Lower leg skin (tissue), 4 donors: Measurements from ENCODE around the gene NUDT22. TPM values are rescaled to one million over a fixed set of nuclear protein-coding genes. Genes with fewer than 3 reads are reported as not detected.

Experiments
- DNase-seq, 2 donors: peaks; one replicate each; pipeline ENCODE4 v3.0.0-alpha.2; 2019; ENCODE audit warnings: low spot score in 2 of 2
- H3K4me3 ChIP-seq: fragments of 200-600 bp; sonication (generic); 2 replicates; pipeline ENCODE4 v1.5.1; 2017; ENCODE audit warnings: mild to moderate bottlenecking, low read depth; ENCODE audit not compliant: poor library complexity, severe bottlenecking
- CTCF ChIP-seq, 3 donors: fragments of 450-650 bp; IDR thresholded peaks; one replicate each; pipeline ENCODE4 v1.5.1; 2016; ENCODE audit warnings: antibody characterized with exemption in 3 of 3, mild to moderate bottlenecking in 3 of 3, moderate library complexity in 2 of 3
- POLR2A ChIP-seq, 2 donors: fragments of 450-650 bp; IDR thresholded peaks; one replicate each; pipeline ENCODE4 v1.6.1; 2016 to 2017; ENCODE audit warnings: antibody characterized with exemption in 2 of 2, mild to moderate bottlenecking in 1 of 2, moderate library complexity in 1 of 2
- WGBS, 2 donors: methylation state at CpG; one replicate each; pipeline ENCODE4 v1.1.5; 2018; 5-methylcytosine and 5-hydroxymethylcytosine counted together
- intact Hi-C: fragments of 100-400 bp; cut with DNase I; formaldehyde crosslinking; loops from one replicate; pipeline ENCODE4 v1.15.0; 2023; ENCODE audit warnings: low total_unique reads
- total RNA-seq, 4 donors: library from RNA; depleted of rRNA; stranded (reverse); fragments of >200 nt; gene quantifications; one replicate each; pipeline ENCODE4 v1.1.0, GENCODE V29; 2016

The NUDT22 gene
- total RNA-seq, 4 donors from 2014 or later, result 44.7 to 75.6 (median 68.3) TPM

- H3K4me3 ChIP-seq, result no peak overlapping the region
- intact Hi-C loops, result no loop called here
Observed at GRCh38 chr11:64260147-64260708, 34.2 kb downstream of the NUDT22 start.

GRCh38 chr11:64261556-64262080 is 35.5 kb downstream of the NUDT22 start:
- no peak for DNase-seq
- H3K4me3 ChIP-seq, result no peak overlapping the region
- intact Hi-C loops, result no loop called here
- WGBS, 2 donors, result 93 to 94% methylated on average over 10 to 18 of the region's 18 CpGs
- TF ChIP-seq CTCF (IDR thresholded peaks at IDR 0.05) (no peak), POLR2A (IDR thresholded peaks at IDR 0.05) (no peak)

More at GRCh38 chr11:64260147-64260708, 34.2 kb downstream of the NUDT22 start:
- TF ChIP-seq CTCF (IDR thresholded peaks at IDR 0.05) (no peak), POLR2A (IDR thresholded peaks at IDR 0.05) (no peak)
- 94 to 95% methylated on average over 6 of the region's 6 CpGs for WGBS, 2 donors
- DNase-seq, result no peak

GRCh38 chr11:64262271-64263002 is 36.4 kb downstream of the NUDT22 start:
- DNase-seq, result no peak
- no peak overlapping the region for H3K4me3 ChIP-seq
- intact Hi-C loops, result no loop called here
- 91 to 95% methylated on average over 34 to 42 of the region's 42 CpGs for WGBS, 2 donors
- TF ChIP-seq POLR2A (IDR thresholded peaks at IDR 0.05) (no peak), CTCF (IDR thresholded peaks at IDR 0.05) (no peak)

- 77 to 84% methylated on average over 19 to 29 of the region's 29 CpGs for WGBS, 2 donors
- no peak overlapping the region for H3K4me3 ChIP-seq
- no peak for DNase-seq
- intact Hi-C loops, result no loop called here
- no peak for TF ChIP-seq CTCF (IDR thresholded peaks at IDR 0.05)
Observed at GRCh38 chr11:64263021-64263946, 37.2 kb downstream of the NUDT22 start.

GRCh38 chr11:64263947-64264317 is 37.9 kb downstream of the NUDT22 start:
- no peak for DNase-seq
- TF ChIP-seq POLR2A (IDR thresholded peaks at IDR 0.05) (no peak), CTCF (IDR thresholded peaks at IDR 0.05) (no peak)
- WGBS, 2 donors, result 91 to 95% methylated on average over 4 to 8 of the region's 8 CpGs
- H3K4me3 ChIP-seq, result no peak overlapping the region
- intact Hi-C loops, result no loop called here
